Stimulated activated CD8-positive, alpha-beta memory T cell treated with anti-CD3 and anti-CD28 coated beads, Interleukin-4, amount 100 ng/mL, for 24 hours (primary cell): ENCODE results near the gene LCE4A.

Experiments
- DNase-seq: peaks from one replicate; pipeline ENCODE4 v3.0.0-alpha.2; 2020; ENCODE audit warnings: low read depth

LCE4A gene

DNA sequence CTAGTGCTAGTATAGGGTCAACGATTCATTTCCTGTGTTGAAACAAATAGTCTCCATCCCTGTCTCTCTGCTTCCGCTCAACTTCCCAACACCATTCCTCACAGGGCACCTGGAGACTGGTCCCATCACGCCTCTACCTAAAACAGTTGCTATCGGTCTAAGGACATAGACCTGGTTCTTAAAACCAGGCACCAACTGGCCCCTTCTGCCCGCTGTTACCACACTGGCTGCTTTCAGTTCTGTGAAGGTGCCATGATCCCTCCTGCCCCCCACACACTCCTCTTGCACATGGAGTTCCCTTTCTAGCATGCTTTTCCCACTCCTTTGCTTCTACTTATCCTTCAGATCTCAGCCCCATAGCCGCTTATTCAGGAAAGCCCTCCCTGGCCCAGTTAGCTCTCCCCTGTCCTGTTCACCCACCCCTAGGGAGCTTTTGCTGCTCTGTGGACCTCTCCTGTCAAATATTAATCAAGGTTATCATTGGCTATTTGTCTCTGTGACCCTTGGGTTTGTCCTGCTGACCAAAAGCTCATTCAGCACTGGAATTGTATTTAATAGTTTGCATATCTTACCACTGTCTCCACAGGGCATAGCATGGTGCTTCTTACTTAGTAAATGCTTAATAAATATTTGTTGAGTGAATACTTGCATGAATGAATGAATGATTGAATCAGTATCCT lies 37.9 kb downstream of the LCE4A start:
- DNase-seq, result no peak

DNA sequence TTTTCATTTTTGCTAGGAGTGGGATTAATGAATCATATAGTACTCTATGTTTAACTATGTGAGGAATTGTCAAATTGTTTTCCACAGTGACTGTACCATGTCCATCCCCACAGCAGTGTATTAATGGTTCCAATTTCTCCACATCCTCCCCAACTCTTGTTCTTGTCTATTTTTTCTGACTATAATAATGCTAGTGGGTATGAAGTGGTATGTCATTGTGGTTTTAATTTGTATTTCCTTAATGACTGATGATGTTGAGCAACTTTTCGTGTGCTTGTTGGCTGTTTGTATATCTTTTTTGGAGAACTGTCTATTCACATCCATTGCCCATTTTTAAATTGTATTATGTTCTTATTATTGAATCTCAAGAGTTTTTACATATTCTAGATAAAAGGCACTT lies 39.9 kb downstream of the LCE4A start:
- no peak for DNase-seq

DNA sequence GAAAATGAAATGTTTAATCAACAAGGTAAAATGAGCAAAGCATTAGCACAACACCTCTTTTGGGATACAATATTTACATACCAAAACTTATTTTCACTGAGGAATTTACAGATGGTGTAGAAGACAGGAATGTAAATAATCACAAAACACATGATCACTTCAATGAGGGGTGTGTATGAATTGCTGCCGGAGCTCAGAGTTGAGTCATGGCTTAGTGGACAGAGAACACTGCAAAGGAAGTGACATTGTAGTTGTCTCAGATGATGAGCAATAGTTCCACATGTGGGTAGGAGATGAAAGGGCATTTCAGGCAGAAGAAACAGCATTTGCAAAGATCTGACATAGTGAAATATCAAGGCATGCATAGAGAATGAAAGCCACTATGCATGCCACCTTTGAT lies 44.3 kb downstream of the LCE4A start:
- no peak for DNase-seq

DNA sequence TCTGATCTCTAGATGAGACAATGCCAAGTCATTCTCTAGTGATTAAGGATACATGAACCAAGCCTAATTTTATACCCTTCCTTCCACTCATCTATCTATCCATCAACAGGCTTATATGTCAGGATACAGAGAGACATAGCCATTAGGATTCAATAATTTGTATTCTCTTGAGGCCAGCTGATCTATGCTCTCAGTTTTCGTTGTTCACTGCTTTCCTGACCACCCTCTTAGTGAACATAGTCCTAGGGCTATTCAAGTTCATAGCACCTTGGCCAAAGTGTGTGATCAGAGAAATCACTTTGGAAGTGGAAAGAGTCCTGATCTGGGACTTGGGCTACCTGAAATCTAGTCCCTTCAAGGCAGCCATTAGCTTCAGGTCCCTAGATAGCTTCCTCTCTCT lies 45.6 kb downstream of the LCE4A start:
- DNase-seq, result no peak

DNA sequence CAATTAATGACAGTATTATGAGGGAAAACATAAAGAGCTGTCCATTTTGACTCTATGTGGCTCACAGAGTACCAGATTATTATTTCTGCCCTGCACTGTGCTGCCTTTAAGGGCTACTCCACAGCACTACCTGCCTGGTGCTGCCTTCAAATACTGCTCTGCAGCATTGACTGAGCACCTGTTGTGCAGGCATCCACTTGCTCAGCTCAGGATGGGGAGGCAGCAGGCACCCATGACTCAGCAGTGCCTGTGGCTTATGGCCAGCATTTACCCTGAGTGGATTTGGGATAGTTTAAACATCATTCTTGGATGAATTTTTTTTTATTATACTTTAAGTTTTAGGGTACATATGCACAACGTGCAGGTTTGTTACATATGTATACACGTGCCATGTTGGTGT lies 48.9 kb downstream of the LCE4A start:
- no peak for DNase-seq

DNA sequence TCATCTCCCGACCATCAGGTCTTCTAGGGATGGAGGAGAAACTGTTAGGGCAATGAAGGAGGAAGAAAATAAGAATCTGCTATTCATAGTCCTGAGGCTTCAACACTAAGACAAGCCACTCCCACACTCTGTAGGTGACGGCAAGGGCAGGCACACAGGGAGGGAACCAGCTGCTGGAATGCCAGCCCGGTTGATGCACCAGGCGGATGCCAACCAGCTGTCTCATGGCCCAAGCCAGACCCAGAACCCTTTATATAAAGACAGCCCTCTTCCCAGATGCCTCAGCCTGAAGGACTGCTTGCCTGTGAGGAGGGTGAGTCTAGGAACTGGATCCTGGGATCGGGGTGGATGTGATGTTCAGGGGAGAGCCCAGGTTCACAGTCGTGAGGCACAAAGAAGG lies 49.8 kb downstream of the LCE4A start, which contains the start of gene KPRP:
Gene KPRP (plus strand): TSS at position 279 of the 400 bp plus-strand sequence. CDS start 1,564 bp downstream, outside the sequence.
- DNase-seq, result no peak

DNA sequence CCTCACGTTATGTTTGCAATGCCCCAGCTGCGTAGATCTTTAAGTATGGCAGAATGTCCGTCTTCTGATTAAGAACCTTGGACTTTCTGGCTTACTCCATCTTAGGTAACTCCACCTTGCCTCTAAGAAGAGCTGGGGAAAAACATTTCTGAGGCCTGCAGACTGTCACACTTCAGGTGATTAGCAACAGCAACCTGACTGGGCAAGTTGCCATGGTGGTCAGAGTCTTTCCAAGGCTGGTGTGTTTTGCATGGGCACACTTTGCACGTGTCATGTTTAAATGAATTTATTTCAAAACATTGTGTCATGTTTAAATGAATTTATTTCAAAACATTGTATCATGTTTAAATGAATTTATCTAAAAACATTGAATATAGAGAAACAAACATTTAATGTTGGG lies 50.7 kb downstream of the LCE4A start:
- DNase-seq, result no peak
